Testis (tissue), 3 donors: ENCODE measurements around the gene STK17A. TPM values are rescaled to one million over a fixed set of nuclear protein-coding genes. Genes with fewer than 3 reads are reported as not detected.

Source experiments
- DNase-seq: peaks from one replicate; pipeline ENCODE4 v3.0.0-alpha.2; 2019
- H3K27ac ChIP-seq, 2 donors: fragments of 200-600 bp; sonication (generic); one replicate each; pipeline ENCODE4 v1.5.1; 2019
- H3K27me3 ChIP-seq: fragments of 200-600 bp; sonication (generic); one replicate; pipeline ENCODE4 v1.5.1; 2019
- H3K36me3 ChIP-seq: fragments of 200-600 bp; sonication (generic); one replicate; pipeline ENCODE4 v1.5.1; 2017; ENCODE audit warnings: low read depth; ENCODE audit errors: missing control alignments
- H3K4me1 ChIP-seq: fragments of 200-600 bp; sonication (generic); one replicate; pipeline ENCODE4 v1.5.1; 2019
- H3K4me3 ChIP-seq, 2 donors: fragments of 200-600 bp; sonication (generic); one replicate each; pipeline ENCODE4 v1.5.1; 2017 to 2019
- H3K9me3 ChIP-seq: fragments of 200-600 bp; sonication (generic); one replicate; pipeline ENCODE4 v1.5.1; 2017
- CTCF ChIP-seq, 3 experiments: fragments of 450-650 bp in 2 of 3; fragments of 200-600 bp in 1 of 3; sonication (generic) in 1 of 3; IDR thresholded peaks; one replicate each; pipeline ENCODE4 v1.5.1; 2016 to 2019; ENCODE audit warnings: antibody characterized with exemption in 3 of 3, mild to moderate bottlenecking in 2 of 3, moderate library complexity in 1 of 3
- POLR2A ChIP-seq: fragments of 450-650 bp; IDR thresholded peaks from one replicate; pipeline ENCODE4 v1.6.1; 2017; ENCODE audit warnings: antibody characterized with exemption, mild to moderate bottlenecking, moderate library complexity
- WGBS, 2 donors: methylation state at CpG; one replicate each; pipeline ENCODE4 v1.1.5; 2018; 5-methylcytosine and 5-hydroxymethylcytosine counted together
- intact Hi-C: fragments of 100-400 bp; cut with DNase I; formaldehyde crosslinking; loops from one replicate; pipeline ENCODE4 v1.15.1; 2023; ENCODE audit warnings: low total_unique reads
- polyA plus RNA-seq: library from polyadenylated mRNA; stranded (reverse); fragments of 350-450 nt; fragmentation: Illumina TruSeq; extraction: RNeasy Lipid Tissue Mini Kit (QIAGEN cat#74804); gene quantifications from one replicate; pipeline ENCODE4 v1.2.3, GENCODE V29; 2014; ENCODE audit warnings: low read depth, low replicate concordance; ENCODE audit not compliant: insufficient read depth
- total RNA-seq, 2 donors: library from RNA; depleted of rRNA; stranded (reverse); fragments of >200 nt; gene quantifications; one replicate each; pipeline ENCODE4 v1.2.3, GENCODE V29; 2016

STK17A gene
- total and polyA plus RNA-seq, 3 donors from 2014 or later: 14.8 to 43.2 (median 18.8) TPM

- no peaks in the 10 kb centered on the region for H3K4me1 ChIP-seq
- WGBS, 2 donors: 78 to 90% methylated on average over 7 of the region's 7 CpGs
- intact Hi-C loops: no loop called here
- H3K9me3 ChIP-seq: no peaks in the 10 kb centered on the region
- H3K27ac ChIP-seq: no peak overlapping the region
- TF ChIP-seq POLR2A (no peak), CTCF (IDR thresholded peaks at IDR 0.05) (no peak)
- H3K36me3 ChIP-seq: no peaks in the 10 kb centered on the region
- H3K27me3 ChIP-seq: no peaks in the 10 kb centered on the region
- DNase-seq: no peak
- H3K4me3 ChIP-seq: no peak overlapping the region
Measured at GRCh38 chr7:43557831-43558495, 24.9 kb upstream of the STK17A start.

- 93 to 94% methylated on average over 14 of the region's 14 CpGs for WGBS, 2 donors
- no peak for TF ChIP-seq POLR2A
- no peak for TF ChIP-seq CTCF (IDR thresholded peaks at IDR 0.05)
- Histone ChIP-seq H3K4me3 (no peak overlapping the region), H3K4me1 (no peaks in the 10 kb centered on the region), H3K27me3 (no peaks in the 10 kb centered on the region), H3K36me3 (no peaks in the 10 kb centered on the region), H3K9me3 (no peaks in the 10 kb centered on the region), H3K27ac (no peak overlapping the region)
- intact Hi-C loops: no loop called here
- no peak for DNase-seq
Measured at GRCh38 chr7:43559171-43559945, 23.6 kb upstream of the STK17A start.

DNA sequence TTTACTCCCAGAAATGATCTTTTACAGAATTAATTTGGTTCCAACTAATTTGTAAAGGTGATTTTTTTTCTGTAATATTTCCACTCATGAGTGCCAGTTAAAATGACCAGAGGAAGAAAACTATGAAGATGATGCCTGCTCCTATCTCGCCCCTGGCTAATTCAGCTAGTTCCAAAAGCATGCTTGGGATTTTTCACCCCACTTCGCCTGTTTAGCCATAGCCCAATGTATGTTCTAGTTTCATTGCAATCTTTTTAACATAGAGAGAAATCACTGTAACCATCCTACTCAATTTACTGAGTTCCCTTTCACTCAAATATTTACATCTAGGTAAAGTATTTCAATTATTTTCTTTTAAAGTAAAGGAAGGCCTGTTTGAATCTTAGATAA, 23.0 kb upstream of the STK17A start:
- H3K36me3 ChIP-seq: no peaks in the 10 kb centered on the region
- H3K4me1 ChIP-seq: no peaks in the 10 kb centered on the region
- intact Hi-C loops: no loop called here
- H3K9me3 ChIP-seq: no peaks in the 10 kb centered on the region
- DNase-seq: no peak
- H3K27me3 ChIP-seq: no peaks in the 10 kb centered on the region
- TF ChIP-seq CTCF (IDR thresholded peaks at IDR 0.05) (no peak), POLR2A (no peak)
- 86 to 96% methylated on average over 2 of the region's 2 CpGs for WGBS, 2 donors
- H3K27ac ChIP-seq: no peak overlapping the region
- no peak overlapping the region for H3K4me3 ChIP-seq

- TF ChIP-seq CTCF (IDR thresholded peaks at IDR 0.05) (no peak), POLR2A (no peak)
- Histone ChIP-seq H3K36me3 (no peaks in the 10 kb centered on the region), H3K27me3 (no peaks in the 10 kb centered on the region), H3K4me1 (no peaks in the 10 kb centered on the region), H3K9me3 (no peaks in the 10 kb centered on the region), H3K4me3 (no peak overlapping the region), H3K27ac (no peak overlapping the region)
- intact Hi-C loops: no loop called here
- WGBS, 2 donors: 86 to 93% methylated on average over 4 to 7 of the region's 7 CpGs
- no peak for DNase-seq
Measured at GRCh38 chr7:43560742-43561330, 22.1 kb upstream of the STK17A start.
